Gastrocnemius medialis (tissue), 4 donors: ENCODE results near the gene KCNJ4. TPM values are rescaled to one million over a fixed set of nuclear protein-coding genes. Genes with fewer than 3 reads are reported as not detected.

Source experiments
- ATAC-seq, 2 donors: fragments of 150-250 bp; one replicate each; pipeline ENCODE4 v1.9.1; 2016
- DNase-seq, 2 donors: peaks; one replicate each; pipeline ENCODE4 v3.0.0-alpha.2; 2019
- H3K27ac ChIP-seq, 4 donors: fragments of 200-600 bp; sonication (generic); 1 replicate in 1 of 4; 2 replicates in 3 of 4; pipeline ENCODE4 v1.5.1; 2016 to 2018; ENCODE audit warnings: mild to moderate bottlenecking in 2 of 4, moderate library complexity in 1 of 4
- H3K27me3 ChIP-seq, 3 donors: fragments of 200-600 bp; sonication (generic) in 2 of 3; 1 replicate in 1 of 3; 2 replicates in 2 of 3; pipeline versions ENCODE4 v1.5.1 to v1.6.0; 2016 to 2019; ENCODE audit warnings: mild to moderate bottlenecking in 1 of 3, moderate library complexity in 1 of 3
- H3K36me3 ChIP-seq, 2 donors: fragments of 200-600 bp; sonication (generic) in 1 of 2; one replicate each; pipeline ENCODE4 v1.5.1; 2017 to 2018
- H3K4me1 ChIP-seq, 2 donors: fragments of 200-600 bp; sonication (generic) in 1 of 2; one replicate each; pipeline ENCODE4 v1.5.1; 2016 to 2017; ENCODE audit warnings: mild to moderate bottlenecking in 2 of 2
- H3K4me3 ChIP-seq, 4 donors: fragments of 200-600 bp; sonication (generic) in 3 of 4; 1 replicate in 1 of 4; 2 replicates in 3 of 4; pipeline ENCODE4 v1.5.1; 2016 to 2019; ENCODE audit warnings: mild to moderate bottlenecking in 2 of 4
- H3K9me3 ChIP-seq, 3 donors: fragments of 200-600 bp; sonication (generic) in 2 of 3; 1 replicate in 1 of 3; 2 replicates in 2 of 3; pipeline ENCODE4 v1.5.1; 2016 to 2019
- CTCF ChIP-seq, 5 experiments: fragments of 450-650 bp in 3 of 5; fragments of 200-600 bp in 2 of 5; sonication (generic) in 2 of 5; IDR thresholded peaks in 4 of 5; conservative IDR thresholded peaks in 1 of 5; 1 replicate in 4 of 5; 2 replicates in 1 of 5; pipeline ENCODE4 v1.5.1; 2016 to 2019; ENCODE audit warnings: antibody characterized with exemption in 5 of 5, mild to moderate bottlenecking in 3 of 5, moderate library complexity in 3 of 5
- POLR2A ChIP-seq, 2 donors: fragments of 450-650 bp; IDR thresholded peaks; one replicate each; pipeline ENCODE4 v1.6.1; 2017; ENCODE audit warnings: antibody characterized with exemption in 2 of 2, mild to moderate bottlenecking in 2 of 2, moderate library complexity in 2 of 2
- in situ Hi-C, 4 donors: fragments of 200-750 bp; cut with MboI; loops; one replicate each; pipeline versions ENCODE4 v1.15.0 to v1.8.0; 2017; ENCODE audit warnings: low sequenced_read_pairs in 4 of 4
- intact Hi-C: fragments of 100-400 bp; cut with DNase I; formaldehyde crosslinking; loops from one replicate; pipeline ENCODE4 v1.15.1; 2023; ENCODE audit warnings: low total_unique reads
- total RNA-seq, 4 donors: library from RNA; depleted of rRNA; stranded (reverse); fragments of >200 nt; gene quantifications; one replicate each; pipeline versions ENCODE4 v1.1.0 to v1.2.3, GENCODE V29; 2016

KCNJ4 gene
- total RNA-seq, 4 donors from 2014 or later: not detected

GRCh38 chr22:38485783-38486182 lies 30.8 kb upstream of the KCNJ4 start:
- Histone ChIP-seq H3K27ac (no peak overlapping the region), H3K9me3 (no peaks in the 10 kb centered on the region), H3K27me3 (no peaks in the 10 kb centered on the region), H3K4me1 (peaks cover 2 to 3% of the 10 kb centered on the region in 2 donors), H3K4me3 (no peak overlapping the region), H3K36me3 (peaks cover 24 to 100% of the 10 kb centered on the region in 2 donors)
- peak in 1 of 2 donors; percentile 49 for ATAC-seq
- no peak for DNase-seq
- in situ Hi-C loops (no loop called here), intact Hi-C loops (no loop called here)
- TF ChIP-seq POLR2A (IDR thresholded peaks at IDR 0.05): no peak
- no peak for TF ChIP-seq CTCF (IDR thresholded peaks at IDR 0.05 in 4 of 5, conservative IDR thresholded peaks at IDR 0.05 in 1 of 5)

- Histone ChIP-seq H3K4me1 (no peaks in the 10 kb centered on the region), H3K4me3 (no peak overlapping the region), H3K27me3 (no peaks in the 10 kb centered on the region), H3K9me3 (no peaks in the 10 kb centered on the region), H3K27ac (no peak overlapping the region), H3K36me3 (peaks cover 18 to 85% of the 10 kb centered on the region in 2 donors)
- TF ChIP-seq CTCF (IDR thresholded peaks at IDR 0.05 in 4 of 5, conservative IDR thresholded peaks at IDR 0.05 in 1 of 5) (no peak), POLR2A (IDR thresholded peaks at IDR 0.05) (no peak)
- no peak for ATAC-seq
- no peak for DNase-seq
- intact Hi-C loops: no loop called here
- in situ Hi-C loops: no loop called here
Measured at GRCh38 chr22:38484244-38484643, 29.2 kb upstream of the KCNJ4 start.

- H3K36me3 ChIP-seq: peaks cover 17 to 70% of the 10 kb centered on the region in 2 donors
- intact Hi-C loops: no loop called here
- in situ Hi-C loops: no loop called here
Measured at GRCh38 chr22:38482662-38483308, 27.8 kb upstream of the KCNJ4 start.

GRCh38 chr22:38481871-38482332 lies 26.9 kb upstream of the KCNJ4 start:
- DNase-seq (no peak), ATAC-seq (no peak)
- peaks cover 16 to 62% of the 10 kb centered on the region in 2 donors for H3K36me3 ChIP-seq
- H3K27me3 ChIP-seq: no peaks in the 10 kb centered on the region
- intact Hi-C loops: no loop called here
- no peak overlapping the region for H3K27ac ChIP-seq
- no peaks in the 10 kb centered on the region for H3K4me1 ChIP-seq
- H3K4me3 ChIP-seq: no peak overlapping the region
- H3K9me3 ChIP-seq: no peaks in the 10 kb centered on the region
- TF ChIP-seq CTCF (IDR thresholded peaks at IDR 0.05 in 4 of 5, conservative IDR thresholded peaks at IDR 0.05 in 1 of 5): no peak
- in situ Hi-C loops: no loop called here

More at GRCh38 chr22:38482662-38483308, 27.8 kb upstream of the KCNJ4 start:
- DNase-seq: no peak
- H3K4me1 ChIP-seq: no peaks in the 10 kb centered on the region
- no peak overlapping the region for H3K27ac ChIP-seq
- ATAC-seq: no peak
- H3K27me3 ChIP-seq: no peaks in the 10 kb centered on the region
- H3K4me3 ChIP-seq: no peak overlapping the region
- TF ChIP-seq POLR2A (IDR thresholded peaks at IDR 0.05) (no peak), CTCF (IDR thresholded peaks at IDR 0.05 in 4 of 5, conservative IDR thresholded peaks at IDR 0.05 in 1 of 5) (no peak)
- H3K9me3 ChIP-seq: no peaks in the 10 kb centered on the region
